ENCODE measurements around the gene CPPED1. TPM values are rescaled to one million over a fixed set of nuclear protein-coding genes. Genes with fewer than 3 reads are reported as not detected.

The CPPED1 gene, protein sequence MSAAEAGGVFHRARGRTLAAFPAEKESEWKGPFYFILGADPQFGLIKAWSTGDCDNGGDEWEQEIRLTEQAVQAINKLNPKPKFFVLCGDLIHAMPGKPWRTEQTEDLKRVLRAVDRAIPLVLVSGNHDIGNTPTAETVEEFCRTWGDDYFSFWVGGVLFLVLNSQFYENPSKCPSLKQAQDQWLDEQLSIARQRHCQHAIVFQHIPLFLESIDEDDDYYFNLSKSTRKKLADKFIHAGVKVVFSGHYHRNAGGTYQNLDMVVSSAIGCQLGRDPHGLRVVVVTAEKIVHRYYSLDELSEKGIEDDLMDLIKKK
- 7.7 to 8.7 TPM (median 7.8 TPM) in 3 replicates for total RNA-seq

DNA sequence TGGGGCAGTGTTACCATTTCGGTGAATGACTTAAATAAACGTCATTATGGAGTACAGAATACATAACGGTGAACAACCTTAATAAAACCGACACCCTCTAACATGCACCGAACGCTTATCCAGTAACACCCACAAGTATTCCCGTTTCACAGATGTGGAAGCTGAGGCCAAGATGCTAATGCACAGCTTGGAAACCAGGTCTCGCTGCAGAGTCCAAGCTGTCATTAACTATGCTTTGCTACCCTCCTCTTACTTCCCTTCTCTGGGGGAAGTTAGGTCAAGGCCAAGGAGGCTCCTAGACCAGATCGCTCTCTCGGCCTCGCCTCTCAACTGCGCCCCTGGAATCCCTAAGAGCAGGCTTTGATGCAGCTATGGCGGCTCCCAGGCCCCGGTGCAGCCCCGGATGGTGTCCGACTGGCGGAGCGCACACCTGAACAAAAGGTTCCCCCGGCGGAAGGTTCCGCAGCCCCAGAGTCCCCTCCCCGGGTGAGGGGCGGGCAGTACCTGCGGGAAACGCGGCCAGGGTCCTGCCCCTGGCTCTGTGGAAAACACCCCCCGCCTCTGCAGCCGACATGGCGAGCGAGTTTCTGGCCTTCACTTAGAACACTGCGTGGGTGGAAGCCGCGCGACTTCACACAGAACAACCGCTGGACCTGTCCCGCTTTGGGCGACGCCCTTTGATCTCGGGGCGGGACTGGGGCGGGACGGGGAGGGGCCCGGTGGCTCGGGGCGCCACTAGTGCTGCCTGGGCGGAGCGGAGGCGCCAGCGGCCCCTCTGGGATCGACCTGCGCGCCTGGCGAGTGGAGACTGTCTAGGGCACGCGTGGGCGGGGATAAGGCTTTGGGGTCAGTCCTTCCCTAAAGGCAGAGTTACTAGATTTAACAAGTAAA, at the start of gene CPPED1:
Gene CPPED1, minus strand, starts transcription at position 685 of the 891 bp plus-strand sequence. Its CDS starts 111 bp downstream, at position 574.
- Mint-ChIP-seq H3K9me3 (no peaks in the 10 kb centered on the region), H3K4me3 (peak within 1 kb of the TSS; percentile 86), H3K27ac (peak within 1 kb of the TSS; percentile 89), H3K36me3 (no peaks in the 10 kb centered on the region), H3K4me1 (peaks cover 25% of the 10 kb centered on the region), H3K27me3 (ENCODE audit: low read depth) (no peaks in the 10 kb centered on the region)
- TF ChIP-seq, protein P1, sequence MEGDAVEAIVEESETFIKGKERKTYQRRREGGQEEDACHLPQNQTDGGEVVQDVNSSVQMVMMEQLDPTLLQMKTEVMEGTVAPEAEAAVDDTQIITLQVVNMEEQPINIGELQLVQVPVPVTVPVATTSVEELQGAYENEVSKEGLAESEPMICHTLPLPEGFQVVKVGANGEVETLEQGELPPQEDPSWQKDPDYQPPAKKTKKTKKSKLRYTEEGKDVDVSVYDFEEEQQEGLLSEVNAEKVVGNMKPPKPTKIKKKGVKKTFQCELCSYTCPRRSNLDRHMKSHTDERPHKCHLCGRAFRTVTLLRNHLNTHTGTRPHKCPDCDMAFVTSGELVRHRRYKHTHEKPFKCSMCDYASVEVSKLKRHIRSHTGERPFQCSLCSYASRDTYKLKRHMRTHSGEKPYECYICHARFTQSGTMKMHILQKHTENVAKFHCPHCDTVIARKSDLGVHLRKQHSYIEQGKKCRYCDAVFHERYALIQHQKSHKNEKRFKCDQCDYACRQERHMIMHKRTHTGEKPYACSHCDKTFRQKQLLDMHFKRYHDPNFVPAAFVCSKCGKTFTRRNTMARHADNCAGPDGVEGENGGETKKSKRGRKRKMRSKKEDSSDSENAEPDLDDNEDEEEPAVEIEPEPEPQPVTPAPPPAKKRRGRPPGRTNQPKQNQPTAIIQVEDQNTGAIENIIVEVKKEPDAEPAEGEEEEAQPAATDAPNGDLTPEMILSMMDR (IDR thresholded peaks at IDR 0.05; ENCODE audit: unreplicated experiment), result no peak
- peak; percentile 72 to 90 for DNase-seq (ENCODE audit: low spot score in 2 of 2, unreplicated experiment in 2 of 2)

DNA sequence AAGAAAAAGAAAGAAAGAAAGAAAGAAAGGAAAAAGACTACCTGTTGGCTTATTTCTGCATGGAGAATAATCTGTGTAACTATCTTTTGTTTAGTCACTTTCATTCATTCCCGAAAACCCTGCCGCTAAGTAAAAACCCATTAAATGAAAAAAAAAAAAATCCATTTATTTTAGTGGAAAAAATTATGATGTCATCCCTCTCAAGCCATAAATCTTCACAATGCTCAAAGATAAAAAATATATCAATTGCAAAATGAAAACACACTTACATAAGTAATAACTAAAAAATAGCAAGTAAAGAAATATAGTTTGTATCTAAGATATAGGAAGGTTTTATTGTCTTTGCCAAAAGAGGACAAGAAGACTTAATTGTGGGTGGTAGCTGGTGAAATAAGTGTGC, 46.5 kb upstream of the CPPED1 start:
- Mint-ChIP-seq H3K27me3 (ENCODE audit: low read depth) (peaks cover 4% of the 10 kb centered on the region), H3K36me3 (no peaks in the 10 kb centered on the region), H3K4me3 (no peak overlapping the region), H3K9me3 (no peaks in the 10 kb centered on the region), H3K27ac (no peak overlapping the region), H3K4me1 (no peaks in the 10 kb centered on the region)
- TF ChIP-seq, protein P1 (IDR thresholded peaks at IDR 0.05; ENCODE audit: unreplicated experiment), result no peak
- DNase-seq (ENCODE audit: low spot score in 2 of 2, unreplicated experiment in 2 of 2), result no peak

DNA sequence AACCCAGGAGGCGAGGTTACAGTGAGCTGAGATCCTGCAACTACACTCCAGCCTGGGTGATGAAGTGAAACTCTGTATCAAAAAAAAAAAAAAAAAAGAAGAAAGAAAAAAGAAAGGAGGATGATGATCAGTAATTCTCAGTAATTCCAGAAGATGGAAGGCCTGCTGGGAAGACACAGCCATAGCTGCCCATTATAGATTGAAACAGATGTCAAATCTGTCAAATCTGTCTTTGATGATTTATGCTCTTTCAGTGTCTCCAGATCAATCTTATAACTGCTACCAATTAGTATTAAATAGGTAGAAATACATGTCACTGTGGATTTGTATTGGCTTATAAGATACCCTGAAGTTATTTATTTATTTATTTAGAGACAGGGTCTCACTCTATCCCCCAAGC, 42.9 kb upstream of the CPPED1 start:
- no peak overlapping the region for H3K27ac Mint-ChIP-seq
- no peaks in the 10 kb centered on the region for H3K36me3 Mint-ChIP-seq
- peaks cover 6% of the 10 kb centered on the region for H3K27me3 Mint-ChIP-seq (ENCODE audit: low read depth)
- TF ChIP-seq, protein P1 (IDR thresholded peaks at IDR 0.05; ENCODE audit: unreplicated experiment), result no peak
- H3K4me3 Mint-ChIP-seq, result no peak overlapping the region
- DNase-seq (ENCODE audit: low spot score in 2 of 2, unreplicated experiment in 2 of 2), result no peak
- no peaks in the 10 kb centered on the region for H3K4me1 Mint-ChIP-seq
- no peaks in the 10 kb centered on the region for H3K9me3 Mint-ChIP-seq

DNA sequence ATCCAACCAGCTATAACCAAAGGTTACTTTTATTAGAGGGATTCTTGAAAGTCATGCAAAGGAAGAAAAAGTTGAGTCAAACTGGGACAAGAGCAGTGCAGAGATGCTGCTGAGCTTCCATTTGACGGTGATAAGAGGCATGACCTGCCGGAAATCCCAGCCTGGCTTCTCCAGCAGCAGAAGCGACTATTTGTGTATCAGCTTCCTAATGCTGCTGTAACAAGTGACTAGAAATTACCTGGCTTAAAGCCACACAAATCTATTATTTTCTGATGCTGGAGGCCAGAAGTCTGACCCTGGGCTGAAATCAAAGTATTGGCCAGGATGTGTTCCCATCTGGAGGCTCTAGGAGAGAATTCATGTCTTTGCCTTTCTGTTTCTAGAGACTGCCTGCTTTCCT, 41.6 kb upstream of the CPPED1 start:
- H3K27me3 Mint-ChIP-seq (ENCODE audit: low read depth), result peaks cover 2% of the 10 kb centered on the region
- no peaks in the 10 kb centered on the region for H3K36me3 Mint-ChIP-seq
- no peaks in the 10 kb centered on the region for H3K4me1 Mint-ChIP-seq
- H3K27ac Mint-ChIP-seq, result no peak overlapping the region
- DNase-seq (ENCODE audit: low spot score in 2 of 2, unreplicated experiment in 2 of 2), result no peak
- H3K4me3 Mint-ChIP-seq, result no peak overlapping the region
- TF ChIP-seq, protein P1 (IDR thresholded peaks at IDR 0.05; ENCODE audit: unreplicated experiment), result no peak
- H3K9me3 Mint-ChIP-seq, result peaks cover 8% of the 10 kb centered on the region

DNA sequence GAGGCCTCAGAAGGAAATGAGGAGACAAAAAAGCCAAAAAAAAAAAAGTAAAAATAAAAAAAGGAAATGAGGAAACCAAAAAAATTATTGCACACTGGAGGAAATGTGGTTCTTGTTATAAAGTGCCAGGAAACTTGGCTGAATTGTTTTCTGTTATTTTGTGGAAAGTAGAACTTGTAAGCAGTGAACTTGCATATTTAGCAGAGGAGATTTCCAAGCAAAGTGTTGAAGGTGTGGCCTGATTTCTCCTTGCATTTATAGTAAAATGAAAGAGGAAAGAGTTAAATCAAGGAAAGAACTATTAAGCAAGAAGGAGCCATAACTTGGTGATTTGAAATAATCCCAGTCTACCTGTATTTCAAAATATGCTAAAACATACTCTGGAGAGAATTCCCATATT, 34.1 kb upstream of the CPPED1 start:
- peaks cover 25% of the 10 kb centered on the region for H3K9me3 Mint-ChIP-seq
- H3K27me3 Mint-ChIP-seq (ENCODE audit: low read depth), result peaks cover 5% of the 10 kb centered on the region
- no peak overlapping the region for H3K27ac Mint-ChIP-seq
- no peak for DNase-seq (ENCODE audit: low spot score in 2 of 2, unreplicated experiment in 2 of 2)
- no peak overlapping the region for H3K4me3 Mint-ChIP-seq
- TF ChIP-seq, protein P1 (IDR thresholded peaks at IDR 0.05; ENCODE audit: unreplicated experiment), result no peak
- H3K4me1 Mint-ChIP-seq, result no peaks in the 10 kb centered on the region
- no peaks in the 10 kb centered on the region for H3K36me3 Mint-ChIP-seq

Measured in mesothelial cell of epicardium (in vitro differentiated cells).